ENCODE data around the gene DSCAM. TPM values are rescaled to one million over a fixed set of nuclear protein-coding genes. Genes with fewer than 3 reads are reported as not detected.
"Not testable (repeated sequence)": the region's sequence is repeated elsewhere in the genome, so short reads cannot be mapped to it uniquely, and the experiment has no call there.

Gene DSCAM
- total RNA-seq, 4 donors from 2014 or later, result not detected

DNA sequence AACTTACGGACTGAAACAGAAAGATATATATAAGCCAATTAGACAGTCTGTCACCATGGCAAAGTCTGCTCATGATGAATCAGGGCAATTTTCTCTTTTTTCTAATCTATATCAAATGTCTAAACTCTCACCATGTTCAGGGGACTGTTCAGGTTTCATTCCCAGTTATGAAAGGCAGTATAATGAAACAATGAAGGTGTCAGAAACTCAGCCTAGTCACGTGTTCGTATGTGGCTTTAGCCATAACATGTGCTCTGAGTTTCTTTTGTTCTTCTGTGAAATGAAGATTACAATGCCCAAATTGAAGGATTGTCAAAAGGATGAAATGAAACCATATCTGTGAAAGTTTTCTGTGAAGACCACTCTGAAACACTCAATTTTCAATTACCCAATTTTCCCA is 392.9 kb downstream of the DSCAM start:
- Histone ChIP-seq H3K27me3 (no peaks in the 10 kb centered on the region), H3K9me3 (no peaks in the 10 kb centered on the region), H3K4me1 (no peaks in the 10 kb centered on the region), H3K36me3 (no peaks in the 10 kb centered on the region), H3K4me3 (no peak overlapping the region), H3K27ac (no peak overlapping the region)
- WGBS, 2 donors (ENCODE audit: low coverage in 1 of 2), result 81 to 100% methylated on average over 2 to 3 of the region's 3 CpGs
- no peak for ATAC-seq
- no peak for TF ChIP-seq POLR2AphosphoS5 (IDR thresholded peaks at IDR 0.05)
- no peak for TF ChIP-seq POLR2A (IDR thresholded peaks at IDR 0.05)
- no peak for TF ChIP-seq EP300 (IDR thresholded peaks at IDR 0.05)
- TF ChIP-seq, protein P1, sequence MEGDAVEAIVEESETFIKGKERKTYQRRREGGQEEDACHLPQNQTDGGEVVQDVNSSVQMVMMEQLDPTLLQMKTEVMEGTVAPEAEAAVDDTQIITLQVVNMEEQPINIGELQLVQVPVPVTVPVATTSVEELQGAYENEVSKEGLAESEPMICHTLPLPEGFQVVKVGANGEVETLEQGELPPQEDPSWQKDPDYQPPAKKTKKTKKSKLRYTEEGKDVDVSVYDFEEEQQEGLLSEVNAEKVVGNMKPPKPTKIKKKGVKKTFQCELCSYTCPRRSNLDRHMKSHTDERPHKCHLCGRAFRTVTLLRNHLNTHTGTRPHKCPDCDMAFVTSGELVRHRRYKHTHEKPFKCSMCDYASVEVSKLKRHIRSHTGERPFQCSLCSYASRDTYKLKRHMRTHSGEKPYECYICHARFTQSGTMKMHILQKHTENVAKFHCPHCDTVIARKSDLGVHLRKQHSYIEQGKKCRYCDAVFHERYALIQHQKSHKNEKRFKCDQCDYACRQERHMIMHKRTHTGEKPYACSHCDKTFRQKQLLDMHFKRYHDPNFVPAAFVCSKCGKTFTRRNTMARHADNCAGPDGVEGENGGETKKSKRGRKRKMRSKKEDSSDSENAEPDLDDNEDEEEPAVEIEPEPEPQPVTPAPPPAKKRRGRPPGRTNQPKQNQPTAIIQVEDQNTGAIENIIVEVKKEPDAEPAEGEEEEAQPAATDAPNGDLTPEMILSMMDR (IDR thresholded peaks at IDR 0.05), result no peak

DNA sequence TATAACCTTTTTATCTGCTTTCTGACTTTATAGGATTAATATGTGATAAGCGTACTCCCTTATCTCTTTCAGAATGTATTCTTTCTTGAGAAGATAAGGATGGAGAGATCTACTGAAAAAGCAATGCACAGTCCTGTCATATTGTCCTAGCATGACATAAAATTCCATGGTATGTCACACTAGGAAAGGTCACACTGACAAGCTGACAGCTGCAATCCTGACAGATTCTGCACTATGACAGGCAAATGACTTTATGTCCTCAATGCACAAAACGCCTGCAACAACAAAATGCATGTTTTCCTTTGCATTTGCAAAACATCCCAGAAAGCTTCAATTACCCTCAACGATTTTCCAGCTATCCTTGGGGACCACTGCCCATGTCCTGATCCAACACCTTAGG is 393.8 kb downstream of the DSCAM start:
- TF ChIP-seq, protein P1 (IDR thresholded peaks at IDR 0.05), result no peak
- no peak for TF ChIP-seq EP300 (IDR thresholded peaks at IDR 0.05)
- no peak for TF ChIP-seq POLR2AphosphoS5 (IDR thresholded peaks at IDR 0.05)
- TF ChIP-seq POLR2A (IDR thresholded peaks at IDR 0.05), result no peak
- Histone ChIP-seq H3K4me1 (no peaks in the 10 kb centered on the region), H3K9me3 (no peaks in the 10 kb centered on the region), H3K36me3 (no peaks in the 10 kb centered on the region), H3K4me3 (no peak overlapping the region), H3K27ac (no peak overlapping the region), H3K27me3 (no peaks in the 10 kb centered on the region)
- WGBS, 2 donors (ENCODE audit: low coverage in 1 of 2), result 83 to 94% methylated on average over 2 to 3 of the region's 3 CpGs
- no peak for ATAC-seq

DNA sequence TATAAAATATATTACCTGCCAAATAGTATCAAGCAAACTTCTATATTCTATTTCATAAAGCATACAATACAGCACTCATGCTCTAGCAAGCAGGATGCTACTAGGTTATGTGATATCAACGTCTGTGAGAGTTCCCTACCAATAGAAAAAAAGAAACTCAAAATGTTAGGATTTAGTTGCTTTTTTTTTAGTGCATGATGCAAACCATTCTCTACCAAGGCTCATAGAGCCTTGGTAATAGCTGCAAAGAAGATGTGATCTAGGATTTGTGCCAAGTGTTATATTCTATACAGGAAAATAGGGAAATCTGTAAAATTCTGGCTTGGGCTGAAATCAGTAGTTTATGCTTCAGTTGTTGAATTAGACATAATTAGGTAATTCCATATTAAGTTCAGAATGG is 394.4 kb downstream of the DSCAM start:
- Histone ChIP-seq H3K4me3 (no peak overlapping the region), H3K27me3 (no peaks in the 10 kb centered on the region), H3K9me3 (no peaks in the 10 kb centered on the region), H3K4me1 (no peaks in the 10 kb centered on the region), H3K27ac (no peak overlapping the region), H3K36me3 (no peaks in the 10 kb centered on the region)
- ATAC-seq, result no peak
- WGBS, 2 donors (ENCODE audit: low coverage in 1 of 2), result 54 to 75% methylated on average over 1 of the region's 1 CpG
- no peak for TF ChIP-seq POLR2AphosphoS5 (IDR thresholded peaks at IDR 0.05)
- TF ChIP-seq, protein P1 (IDR thresholded peaks at IDR 0.05), result no peak
- TF ChIP-seq EP300 (IDR thresholded peaks at IDR 0.05), result no peak
- no peak for TF ChIP-seq POLR2A (IDR thresholded peaks at IDR 0.05)

DNA sequence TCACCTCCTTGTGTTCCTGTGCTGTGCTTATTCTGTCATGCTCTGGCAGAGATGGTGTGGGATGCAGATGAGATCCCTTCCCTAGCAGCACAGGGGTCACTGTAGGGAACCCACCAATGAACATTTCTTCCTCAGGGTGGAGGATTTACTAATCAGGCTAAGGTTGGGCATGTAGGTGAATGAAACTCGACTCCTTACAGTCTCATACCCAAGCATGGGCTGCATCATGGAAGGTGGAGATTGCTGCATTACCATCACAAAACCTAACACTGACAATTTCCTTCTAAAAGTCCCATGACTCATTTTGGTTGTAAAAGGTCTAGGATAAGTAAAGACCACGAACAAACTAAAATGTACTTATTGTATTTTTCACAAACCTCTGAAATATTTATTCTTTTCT is 399.9 kb downstream of the DSCAM start:
- WGBS, 2 donors (ENCODE audit: low coverage in 1 of 2), result 65 to 94% methylated on average over 2 of the region's 2 CpGs
- TF ChIP-seq POLR2AphosphoS5 (IDR thresholded peaks at IDR 0.05), result no peak
- TF ChIP-seq, protein P1 (IDR thresholded peaks at IDR 0.05), result no peak
- no peak for TF ChIP-seq POLR2A (IDR thresholded peaks at IDR 0.05)
- TF ChIP-seq EP300 (IDR thresholded peaks at IDR 0.05), result no peak
- no peak overlapping the region for H3K4me3 ChIP-seq
- H3K27ac ChIP-seq, result no peak overlapping the region
- no peaks in the 10 kb centered on the region for H3K27me3 ChIP-seq
- no peaks in the 10 kb centered on the region for H3K4me1 ChIP-seq
- no peak for ATAC-seq
- H3K9me3 ChIP-seq, result no peaks in the 10 kb centered on the region
- no peaks in the 10 kb centered on the region for H3K36me3 ChIP-seq

DNA sequence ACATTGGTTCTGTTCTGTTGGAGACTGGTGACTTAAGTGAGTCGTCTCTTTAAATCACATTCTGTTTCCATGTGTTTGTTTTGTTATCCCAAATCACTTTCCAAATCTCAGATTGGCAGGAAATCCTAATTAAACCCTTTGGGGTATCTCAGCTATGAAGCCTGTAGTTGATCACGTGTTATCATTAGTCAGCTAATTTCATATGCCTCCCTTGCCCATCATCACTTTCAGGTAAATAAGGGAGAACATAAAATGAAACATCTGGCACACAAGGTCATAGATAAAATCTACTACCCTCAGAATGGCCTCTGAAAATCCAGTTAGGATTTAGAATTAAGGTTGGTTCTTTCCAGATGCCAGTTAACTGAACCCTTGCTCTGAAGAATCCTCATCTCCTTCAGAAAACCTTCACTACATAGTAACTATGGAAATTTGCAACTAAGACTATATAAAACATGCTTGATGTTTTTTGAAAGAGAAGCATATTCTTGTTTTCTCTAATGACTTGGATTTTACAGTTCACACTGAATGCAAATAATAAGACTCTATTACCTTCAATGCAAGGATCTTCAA is 401.5 kb downstream of the DSCAM start:
- Histone ChIP-seq H3K4me1 (no peaks in the 10 kb centered on the region), H3K36me3 (no peaks in the 10 kb centered on the region), H3K4me3 (no peak overlapping the region), H3K27me3 (no peaks in the 10 kb centered on the region), H3K9me3 (no peaks in the 10 kb centered on the region), H3K27ac (no peak overlapping the region)
- WGBS, 2 donors (ENCODE audit: low coverage in 1 of 2), result 56 to 78% methylated on average over 1 to 2 of the region's 2 CpGs
- TF ChIP-seq POLR2A (IDR thresholded peaks at IDR 0.05) (no peak), EP300 (IDR thresholded peaks at IDR 0.05) (no peak), POLR2AphosphoS5 (IDR thresholded peaks at IDR 0.05) (no peak)
- TF ChIP-seq, protein P1 (IDR thresholded peaks at IDR 0.05), result no peak
- ATAC-seq, result no peak

DNA sequence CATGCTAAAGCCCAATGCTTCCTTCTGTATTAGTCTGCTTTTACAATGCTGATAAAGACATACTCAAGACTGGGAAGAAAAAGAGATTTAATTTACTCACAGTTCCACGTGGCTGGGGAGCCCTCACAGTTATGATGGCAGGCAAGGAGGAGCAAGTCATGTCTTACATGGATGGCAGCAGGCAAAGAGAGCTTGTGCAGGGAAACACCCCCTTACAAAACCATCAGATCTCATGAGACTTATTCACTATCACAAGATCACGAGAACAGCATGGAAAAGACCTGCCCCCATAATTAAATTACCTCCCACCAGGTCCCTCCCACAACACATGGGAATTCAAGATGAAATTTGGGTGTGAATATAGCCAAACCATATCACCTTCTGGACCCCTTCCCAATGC is 407.4 kb downstream of the DSCAM start:
- H3K9me3 ChIP-seq, H3K27ac ChIP-seq, H3K36me3 ChIP-seq, H3K4me1 ChIP-seq, H3K4me3 ChIP-seq, ATAC-seq, H3K27me3 ChIP-seq: not testable (repeated sequence)
- 20 to 32% methylated on average over 1 to 2 of the region's 2 CpGs for WGBS, 2 donors (ENCODE audit: low coverage in 1 of 2)

Measured in gastroesophageal sphincter (tissue), 4 donors.